ENCODE measurements around the gene CRTAC1.

GRCh38 chr10:97863808-97864207 is 166.6 kb downstream of the CRTAC1 start:
- TF ChIP-seq CTCF (IDR thresholded peaks at IDR 0.05) (no peak), POLR2A (IDR thresholded peaks at IDR 0.05) (no peak)

All from heart left ventricle (tissue), 13 donors.